HG03159 (cell line): ENCODE measurements around the gene AIF1.

ENCODE experiments used
- ATAC-seq: cut with Tn5 transposase; IDR thresholded peaks from one replicate; pipeline ENCODE4 v1.9.1; 2021; ENCODE audit warnings: mild to moderate bottlenecking, moderate library complexity; ENCODE audit not compliant: unreplicated experiment

The AIF1 gene

DNA sequence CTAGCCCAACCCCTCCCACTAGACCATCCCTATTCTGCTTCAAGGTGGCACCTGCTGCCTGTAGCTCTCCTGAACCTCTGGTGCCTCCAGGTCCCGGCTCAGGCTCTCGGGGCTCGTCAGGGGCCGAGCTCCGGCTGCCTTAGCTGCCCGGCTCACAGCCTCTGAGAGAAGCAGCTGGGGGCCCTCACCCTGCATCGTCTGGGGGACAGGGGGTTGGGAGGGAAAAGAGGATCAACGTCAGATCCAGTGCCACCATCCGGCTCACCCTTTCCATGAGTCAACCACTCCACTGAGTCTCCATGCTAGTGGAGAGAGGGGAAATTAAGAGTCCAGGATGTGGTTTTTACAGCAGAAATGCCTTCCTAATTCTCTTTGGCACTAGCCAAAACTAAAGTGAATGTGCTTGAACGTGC, 24.4 kb downstream of the AIF1 start:
- ATAC-seq, result no peak

DNA sequence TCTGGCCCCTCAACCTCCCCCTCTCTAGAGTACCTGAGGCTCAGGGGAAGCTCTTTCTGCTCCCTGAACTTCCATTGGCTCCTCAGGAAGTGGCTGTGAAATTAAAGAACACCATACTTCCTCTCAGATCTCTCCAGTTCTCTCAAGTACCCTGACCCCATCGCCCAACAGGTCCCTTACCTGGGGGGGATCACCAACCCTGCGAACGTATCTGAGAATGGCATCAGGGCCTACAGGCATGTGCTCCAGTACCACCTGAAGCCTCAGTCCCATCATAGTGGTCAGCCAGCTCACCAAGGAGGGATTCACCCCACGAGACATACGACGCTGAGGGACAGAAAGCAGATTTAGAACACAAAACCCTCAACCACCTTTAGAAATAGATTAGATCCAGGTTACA, 25.6 kb downstream of the AIF1 start:
- no peak for ATAC-seq

DNA sequence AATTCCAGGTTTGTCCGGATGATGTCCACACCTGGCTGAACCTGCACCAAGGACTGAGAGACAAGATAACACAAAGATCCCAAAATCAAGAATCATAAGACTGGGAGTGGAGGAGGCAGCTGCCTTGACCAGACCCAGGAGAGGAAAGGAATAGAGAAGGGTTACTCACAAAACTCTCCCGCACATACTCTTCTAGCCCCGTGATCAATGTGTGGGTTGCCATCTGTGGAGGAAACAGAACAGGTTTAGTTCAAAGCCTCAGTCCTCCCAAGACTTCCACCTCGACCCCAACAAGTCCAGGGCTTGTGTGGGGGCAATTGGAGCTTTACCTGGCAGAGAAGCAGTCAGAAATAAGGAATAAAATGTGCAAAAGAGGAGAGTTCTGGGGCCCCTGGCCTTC, 26.3 kb downstream of the AIF1 start:
- ATAC-seq, result no peak

DNA sequence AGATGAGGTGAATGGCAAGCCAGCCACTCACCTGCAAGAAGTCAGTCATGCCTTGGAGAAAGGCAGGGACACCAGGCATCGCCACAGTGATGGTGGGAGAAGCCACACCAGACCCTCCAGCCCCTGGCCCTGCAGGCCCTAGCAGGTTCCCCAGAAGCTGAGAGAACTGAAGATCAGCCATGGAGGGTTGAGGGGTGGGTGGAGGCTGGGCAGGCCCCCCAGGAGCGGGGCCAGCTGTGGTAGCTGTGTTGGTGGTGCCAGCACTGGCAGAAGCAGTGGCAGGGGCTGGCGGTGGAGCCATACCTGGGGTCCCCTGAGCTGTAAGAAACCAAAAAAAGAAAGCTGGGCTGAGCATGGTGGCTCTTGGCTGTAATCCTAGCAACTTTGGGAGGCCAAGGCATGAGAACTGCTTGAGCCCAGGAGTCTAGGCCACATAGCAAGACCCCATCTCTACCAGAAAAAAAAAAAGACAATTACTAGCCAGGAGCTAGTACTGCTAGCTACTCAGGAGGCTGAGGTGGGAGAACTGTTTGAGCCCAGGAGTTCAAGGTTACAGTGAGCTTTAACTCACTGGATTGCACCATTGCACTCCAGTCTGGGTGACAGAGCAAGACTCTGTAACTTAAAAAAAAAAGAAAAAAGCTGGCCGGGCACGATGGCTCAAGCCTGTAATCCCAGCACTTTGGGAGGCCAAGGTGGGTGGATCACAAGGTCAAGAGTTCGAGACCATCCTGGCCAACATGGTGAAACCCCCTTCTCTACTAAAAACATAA, 27.9 kb downstream of the AIF1 start:
- ATAC-seq, result no peak

DNA sequence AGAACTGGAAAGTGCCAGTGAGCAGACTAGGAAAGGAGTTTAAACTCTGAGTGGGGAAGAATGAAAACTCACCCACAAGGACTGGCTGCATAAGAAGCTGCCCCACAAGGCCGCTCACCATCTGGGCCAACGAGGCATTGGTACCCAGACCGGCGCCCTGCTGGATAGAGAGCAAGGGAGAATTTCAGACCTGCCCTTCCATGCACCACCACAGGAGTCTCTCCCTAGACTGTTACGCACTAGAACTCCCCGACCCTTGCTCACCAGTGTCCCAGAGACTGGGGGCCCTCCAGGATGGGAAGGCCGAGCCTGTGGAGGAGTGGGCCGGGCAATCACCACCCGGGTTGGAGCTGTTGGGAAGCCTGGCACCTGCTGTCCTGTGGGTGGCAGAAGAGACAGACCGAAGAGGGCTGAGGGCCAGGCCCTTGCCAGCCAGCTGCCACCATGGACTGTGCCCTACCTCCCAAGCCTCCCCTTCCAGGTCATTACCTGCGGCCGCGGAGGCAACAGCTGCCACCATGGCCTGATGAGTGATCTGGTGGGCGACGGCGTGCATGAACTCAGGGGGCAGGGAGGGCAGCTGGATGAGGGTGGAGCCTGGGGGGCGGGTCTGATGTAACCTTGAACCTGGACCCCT, 28.9 kb downstream of the AIF1 start:
- ATAC-seq, result no peak

DNA sequence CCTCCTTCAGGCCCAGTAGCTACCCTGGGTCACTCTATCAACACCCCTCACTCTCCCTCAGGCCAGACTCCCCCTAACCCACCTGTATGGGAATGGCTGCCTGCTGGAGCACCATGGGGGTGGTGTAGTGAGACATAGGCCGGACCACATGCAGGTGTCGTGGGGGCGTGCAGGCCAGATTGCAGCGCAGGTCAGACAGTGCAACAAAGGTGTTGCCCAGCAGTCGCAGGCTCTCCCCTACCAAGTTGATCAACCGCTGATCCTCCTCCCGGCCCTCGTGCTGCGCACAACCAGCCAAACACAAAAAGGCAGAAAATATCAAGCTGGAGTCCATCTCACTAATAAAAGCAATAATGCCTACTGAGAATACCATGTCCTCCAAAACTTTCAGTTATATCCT, 30.3 kb downstream of the AIF1 start:
- no peak for ATAC-seq

DNA sequence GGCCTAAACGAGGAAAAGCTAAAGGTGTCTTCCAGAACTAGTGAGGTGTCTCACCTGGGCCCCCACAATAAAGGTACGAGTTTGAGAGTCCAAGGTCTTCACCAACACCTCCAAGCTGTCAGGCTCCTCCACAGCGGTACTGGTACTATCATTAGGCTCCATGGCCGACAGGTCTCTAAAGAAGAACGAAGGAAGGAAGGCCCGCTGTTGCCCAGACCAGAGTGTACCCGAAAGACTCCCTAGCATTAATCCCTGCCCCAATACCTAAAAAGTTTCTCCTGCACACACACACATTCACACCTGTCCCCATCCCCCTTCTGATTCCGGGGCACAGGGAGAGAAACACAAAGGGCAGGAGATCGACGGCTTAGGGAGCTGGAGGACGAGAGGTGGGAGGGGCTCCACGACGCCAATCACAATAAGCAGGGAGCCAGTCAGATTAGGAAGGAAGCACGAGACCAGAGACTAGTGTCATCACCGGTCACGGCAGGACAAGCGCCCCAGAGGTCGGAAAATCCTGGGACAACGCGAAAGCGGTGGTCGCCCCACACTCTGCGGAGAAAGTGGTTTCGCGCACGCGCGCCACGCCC, 36.7 kb downstream of the AIF1 start:
- ATAC-seq, result peak; percentile 29

DNA sequence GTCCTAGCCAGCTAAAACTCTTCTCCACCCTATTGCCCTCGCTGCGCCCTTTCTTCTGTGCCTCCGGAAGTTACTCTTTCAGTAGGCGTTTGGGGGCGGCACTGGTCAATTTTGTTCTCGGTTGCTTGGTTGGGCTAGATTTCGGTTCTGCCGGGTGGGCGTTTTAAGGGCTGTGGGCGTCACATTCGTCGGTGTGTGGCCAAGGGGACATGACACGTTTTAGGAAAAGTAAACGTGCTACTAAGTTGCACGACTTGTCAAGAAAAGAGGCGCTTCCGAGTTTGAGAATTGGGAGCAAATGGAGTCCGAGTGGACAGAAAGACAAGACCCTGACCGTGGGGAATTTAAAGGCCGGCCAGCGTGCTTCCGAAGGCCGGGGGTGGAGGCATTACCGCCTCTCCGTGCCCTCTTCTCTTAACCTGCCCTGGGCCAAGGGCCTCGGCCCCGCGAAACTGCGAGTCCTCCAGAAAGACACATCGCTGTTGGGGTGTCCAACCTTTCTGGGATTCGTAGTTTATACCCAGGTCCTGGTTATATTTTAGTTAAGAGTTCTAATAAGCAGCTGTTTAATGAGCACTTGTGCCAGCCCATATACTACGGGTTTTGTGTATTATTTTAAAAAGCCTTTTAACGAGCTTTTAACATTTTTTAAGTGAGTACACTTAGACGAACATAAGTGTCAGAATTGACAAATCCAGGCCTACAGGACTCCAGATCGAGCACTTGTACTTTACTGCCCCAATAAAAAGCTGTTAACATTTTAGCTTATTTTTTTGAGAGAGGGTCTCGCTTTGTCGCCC, 38.1 kb downstream of the AIF1 start:
- ATAC-seq, result peak; percentile 62

DNA sequence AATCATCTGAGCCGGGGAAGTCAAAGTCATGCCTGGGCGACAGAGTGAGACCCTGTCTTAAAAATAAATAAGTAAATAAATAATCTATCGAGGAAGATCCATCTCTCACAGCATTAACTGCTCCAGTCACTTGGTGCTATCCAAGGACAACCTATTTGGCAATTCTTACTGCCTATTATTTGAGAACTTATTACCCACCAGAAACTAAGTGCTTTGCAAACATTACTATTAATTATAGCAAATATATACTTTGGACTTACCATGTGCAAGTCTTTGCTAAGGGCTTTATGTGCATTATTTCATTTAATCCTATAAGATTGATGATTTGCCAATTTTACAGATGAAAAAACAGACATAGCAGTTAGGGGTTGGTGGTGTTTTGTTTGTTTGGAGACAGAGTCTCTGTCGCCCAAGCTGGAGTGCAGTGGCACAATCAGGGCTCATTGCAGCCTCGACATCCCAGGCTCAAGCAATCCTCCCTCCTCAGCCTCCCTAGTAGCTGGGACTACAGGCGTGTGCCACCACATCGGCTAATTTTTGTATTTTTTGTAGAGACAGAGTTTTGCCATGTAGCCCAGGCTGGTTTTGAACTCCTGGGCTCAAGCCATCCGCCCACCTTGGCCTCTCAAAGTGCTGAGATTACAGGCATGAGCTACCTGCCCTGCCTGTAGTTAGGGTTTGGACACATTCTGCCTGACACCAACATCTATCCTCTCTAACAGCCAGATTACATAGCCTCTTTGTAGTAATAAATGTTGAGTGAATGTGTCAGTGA, 39.7 kb downstream of the AIF1 start:
- ATAC-seq, result no peak

DNA sequence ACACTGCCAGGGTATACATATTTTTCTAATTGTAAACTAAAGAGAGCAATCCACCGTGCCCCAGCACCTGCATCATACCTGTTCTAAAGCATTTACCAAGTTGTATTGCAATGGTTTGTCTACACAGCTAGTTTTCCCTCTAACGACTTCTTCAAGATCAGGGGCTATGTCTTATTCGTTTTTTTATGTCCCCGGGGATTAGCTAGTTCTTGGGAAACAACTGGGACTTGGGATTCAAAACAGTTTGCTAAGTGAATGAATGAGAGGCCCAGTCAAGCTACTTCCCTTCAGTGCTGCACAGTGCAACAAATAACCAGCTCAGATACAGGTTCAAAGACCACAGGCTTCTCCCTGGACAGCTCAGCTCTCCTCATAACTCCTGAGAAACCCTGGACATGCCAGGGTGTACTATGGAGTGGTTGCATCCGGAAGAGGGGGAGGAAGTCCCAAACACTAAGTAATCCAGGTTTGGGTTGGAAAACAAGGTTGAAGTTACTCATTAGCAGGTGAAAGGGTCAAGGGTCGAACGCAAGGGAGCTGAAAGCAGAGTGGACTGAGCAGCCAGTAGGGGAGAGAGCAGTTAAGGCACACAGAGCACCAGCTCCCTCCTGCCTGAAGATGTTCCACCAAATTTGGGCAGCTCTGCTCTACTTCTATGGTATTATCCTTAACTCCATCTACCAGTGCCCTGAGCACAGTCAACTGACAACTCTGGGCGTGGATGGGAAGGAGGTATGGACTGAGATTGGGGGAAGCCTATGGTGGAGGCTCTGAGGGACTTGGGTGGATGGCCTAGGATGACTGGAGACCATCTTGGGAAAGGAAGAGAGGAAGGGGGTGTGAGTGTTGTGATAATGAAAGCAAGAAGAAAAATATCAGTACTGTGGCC, 40.6 kb downstream of the AIF1 start, which contains the start of gene APOM:
TSS of gene APOM (plus strand) at position 546 of the 889 bp plus-strand sequence. CDS start at position 619, 73 bp downstream.
- no peak for ATAC-seq

DNA sequence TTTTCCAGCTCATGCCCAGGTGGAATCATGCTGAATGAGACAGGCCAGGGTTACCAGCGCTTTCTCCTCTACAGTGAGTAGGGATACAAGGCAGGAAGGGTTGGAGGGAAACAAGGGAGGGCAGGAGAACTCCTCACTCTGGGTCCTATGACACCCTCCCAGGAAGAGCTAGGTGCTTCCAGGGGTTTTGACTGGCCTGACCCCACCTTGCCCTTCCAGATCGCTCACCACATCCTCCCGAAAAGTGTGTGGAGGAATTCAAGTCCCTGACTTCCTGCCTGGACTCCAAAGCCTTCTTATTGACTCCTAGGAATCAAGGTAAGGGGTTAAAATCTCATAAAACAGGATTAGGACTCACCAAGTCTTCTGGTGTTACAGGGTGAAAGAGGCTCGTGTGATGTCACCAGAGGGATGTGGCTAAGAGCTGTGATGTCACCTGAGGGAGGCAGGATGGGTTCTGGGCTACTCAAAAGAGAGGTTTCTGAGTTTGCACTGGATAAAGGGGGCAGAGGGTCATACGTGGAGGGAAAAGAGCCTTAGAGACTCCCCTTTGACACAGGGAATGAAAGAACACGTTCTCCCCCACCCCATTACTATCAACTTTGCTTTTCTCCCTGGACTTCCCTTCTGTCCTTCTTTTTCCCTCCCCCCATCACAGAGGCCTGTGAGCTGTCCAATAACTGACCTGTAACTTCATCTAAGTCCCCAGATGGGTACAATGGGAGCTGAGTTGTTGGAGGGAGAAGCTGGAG, 42.5 kb downstream of the AIF1 start:
- no peak for ATAC-seq

DNA sequence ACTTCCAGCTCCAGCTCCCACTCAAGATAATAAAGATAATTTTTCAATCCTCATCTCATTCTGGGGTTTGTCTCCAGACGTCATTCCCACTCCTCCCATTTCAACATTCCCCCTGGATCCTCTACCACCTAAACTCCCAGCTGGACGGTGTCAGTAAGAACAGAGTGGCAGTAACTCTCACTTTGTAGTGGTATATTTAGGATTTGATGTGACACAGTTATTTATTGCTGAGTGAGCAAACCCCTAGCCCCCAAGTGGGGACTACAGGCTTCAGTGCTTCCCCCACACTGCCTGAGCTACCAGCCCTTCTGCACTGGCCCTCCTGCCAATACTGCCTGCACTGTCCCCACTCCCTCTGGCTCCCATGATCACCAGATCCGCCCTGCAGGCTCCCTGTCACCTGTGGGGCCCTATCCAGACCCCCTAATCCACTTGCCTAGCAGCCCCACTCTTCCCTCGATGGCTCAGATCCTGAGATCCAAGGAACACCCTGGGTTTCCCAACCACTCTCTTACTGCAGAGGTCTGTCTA, 43.2 kb downstream of the AIF1 start:
- ATAC-seq, result no peak

DNA sequence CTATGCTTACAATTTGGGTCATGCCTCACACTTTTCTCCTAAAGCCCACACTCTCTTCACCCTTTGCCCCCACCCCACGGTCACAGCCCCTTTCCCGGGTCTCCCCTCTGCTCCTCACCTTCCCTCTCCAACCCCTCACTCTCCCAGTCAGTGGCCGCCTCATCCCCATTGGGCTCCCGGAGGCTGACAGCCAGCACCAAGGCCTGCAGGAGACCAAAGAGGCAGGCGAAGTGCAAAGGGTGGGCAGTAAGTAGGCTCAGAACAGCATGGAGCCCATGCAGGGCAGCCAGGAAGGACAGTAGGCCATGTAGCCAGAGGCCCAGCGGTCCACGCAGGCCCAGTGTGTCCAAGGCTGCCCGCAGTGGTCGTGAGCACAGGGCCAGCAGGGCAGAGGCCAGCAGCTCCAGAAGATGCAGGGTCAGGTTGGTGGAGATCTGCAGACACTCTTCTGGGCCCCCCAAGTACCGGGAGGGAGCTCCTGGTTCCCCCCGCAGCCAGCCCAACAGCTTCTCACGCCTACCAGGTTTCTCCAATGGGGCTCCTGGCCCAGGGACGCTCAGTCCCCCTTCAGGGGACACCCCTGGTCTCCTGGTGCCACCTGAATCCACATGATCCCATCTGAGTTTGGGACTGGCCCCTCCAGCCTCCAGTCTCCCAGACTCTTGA, 44.1 kb downstream of the AIF1 start:
- ATAC-seq, result no peak

DNA sequence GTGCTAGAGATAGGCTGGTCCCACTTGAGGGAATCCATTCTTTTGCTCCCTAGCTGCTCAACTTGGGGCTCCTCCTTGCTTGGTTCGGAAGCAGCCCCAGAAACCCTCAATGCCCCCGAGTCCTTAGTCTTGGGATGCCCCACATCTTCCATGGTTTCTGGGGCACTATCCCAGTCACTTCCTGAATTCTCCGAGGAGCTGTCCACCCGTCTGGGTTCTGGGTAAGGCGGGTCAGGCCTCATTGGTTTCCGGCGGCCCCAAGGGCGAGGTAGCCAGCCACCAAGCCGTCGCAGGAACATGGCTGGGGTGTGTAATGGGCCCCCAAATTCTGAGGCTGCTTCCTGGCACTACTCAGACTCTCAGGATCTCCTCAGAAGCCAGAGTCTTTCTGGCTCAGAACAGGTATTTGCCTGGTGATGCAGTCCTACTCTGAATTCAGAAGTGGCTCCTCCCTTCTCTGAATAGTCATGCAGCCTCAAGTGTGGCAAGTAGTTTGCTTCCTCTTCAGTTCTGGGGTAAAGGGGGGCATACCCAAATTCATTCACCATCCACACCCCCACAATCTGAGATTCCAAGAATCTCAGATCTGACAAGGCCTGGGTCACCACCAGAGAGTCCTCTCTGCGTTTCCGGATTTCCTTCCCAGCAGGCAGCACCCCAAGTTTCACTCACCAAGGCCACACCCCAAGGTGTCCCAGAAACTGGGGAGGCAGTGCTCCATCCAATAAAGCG, 44.8 kb downstream of the AIF1 start:
- ATAC-seq, result peak; percentile 2

DNA sequence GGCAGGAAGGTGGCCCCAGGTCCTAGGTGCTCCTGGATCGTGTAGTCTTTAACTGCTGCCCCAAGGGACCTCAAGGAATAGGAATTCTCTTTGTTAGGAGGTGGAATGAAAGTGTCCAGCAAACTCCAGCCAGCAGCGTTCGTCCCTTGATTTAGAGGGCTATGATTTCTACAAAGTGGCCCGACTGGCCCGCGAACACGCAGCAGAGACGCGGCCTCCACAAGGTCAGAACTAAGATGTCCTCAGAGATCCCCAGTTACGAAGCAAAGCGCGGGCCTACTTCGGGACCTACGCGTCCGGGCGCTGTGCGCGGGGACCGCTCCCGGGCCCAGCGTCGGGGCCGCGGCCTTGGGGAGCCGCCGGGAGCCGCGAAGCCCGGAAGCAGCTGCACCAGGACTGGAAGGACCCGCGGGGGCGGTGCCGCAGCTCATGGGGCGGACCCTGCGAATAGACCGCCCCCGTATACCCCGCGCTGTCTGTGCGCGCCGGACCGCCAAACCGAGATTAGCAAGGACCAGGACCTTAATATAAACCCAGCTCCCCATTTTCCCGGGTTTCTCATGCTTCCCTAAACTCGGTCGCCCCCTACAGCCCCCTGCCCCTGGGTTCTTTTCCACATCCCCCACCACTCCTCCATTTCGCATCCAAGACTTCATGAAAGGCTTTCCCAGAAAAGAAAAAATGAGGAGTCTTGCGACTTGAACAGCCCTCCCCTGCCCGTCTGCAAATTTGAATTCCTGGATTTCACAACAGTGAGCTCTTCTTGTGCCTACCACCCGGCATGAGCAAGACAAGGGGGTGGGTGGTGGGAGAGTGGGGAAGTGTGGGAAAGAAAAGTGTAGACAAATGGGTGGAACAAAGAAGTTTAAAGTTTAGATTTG, 45.6 kb downstream of the AIF1 start, which contains the start of gene C6orf47:
TSS of gene C6orf47 (minus strand) at position 398 of the 881 bp plus-strand sequence. CDS start 831 bp downstream, outside the sequence.
- peak; percentile 38 for ATAC-seq
